ENCODE data around the gene CRIP3. TPM values are rescaled to one million over a fixed set of nuclear protein-coding genes. Genes with fewer than 3 reads are reported as not detected.

Gene CRIP3
- total and polyA plus RNA-seq, 2 of the 13 experiments (the other 11 are each of a cell fraction or from before 2014, with no cell fraction given) = 6.3 to 9.3 TPM

DNA sequence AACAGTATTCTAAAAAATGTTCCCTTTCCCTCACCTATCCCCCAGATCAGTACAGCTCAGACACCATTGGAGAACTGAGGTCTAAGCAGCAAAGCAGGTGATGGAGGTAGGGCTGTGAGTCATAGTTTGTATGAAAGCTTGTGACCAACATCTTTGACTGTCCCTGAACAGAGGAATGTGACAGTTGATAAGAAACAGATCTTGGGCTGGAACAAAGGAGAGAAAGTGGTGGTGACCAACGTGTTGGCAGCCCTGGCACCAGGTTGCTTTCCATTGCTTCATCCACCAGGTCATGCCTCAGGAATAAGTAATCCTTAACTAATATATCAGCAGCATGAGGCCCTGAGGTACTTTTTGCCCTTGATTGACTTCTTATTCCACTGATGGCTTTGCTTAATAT is 19.9 kb upstream of the CRIP3 start (continued):
- TF ChIP-seq, protein P1, sequence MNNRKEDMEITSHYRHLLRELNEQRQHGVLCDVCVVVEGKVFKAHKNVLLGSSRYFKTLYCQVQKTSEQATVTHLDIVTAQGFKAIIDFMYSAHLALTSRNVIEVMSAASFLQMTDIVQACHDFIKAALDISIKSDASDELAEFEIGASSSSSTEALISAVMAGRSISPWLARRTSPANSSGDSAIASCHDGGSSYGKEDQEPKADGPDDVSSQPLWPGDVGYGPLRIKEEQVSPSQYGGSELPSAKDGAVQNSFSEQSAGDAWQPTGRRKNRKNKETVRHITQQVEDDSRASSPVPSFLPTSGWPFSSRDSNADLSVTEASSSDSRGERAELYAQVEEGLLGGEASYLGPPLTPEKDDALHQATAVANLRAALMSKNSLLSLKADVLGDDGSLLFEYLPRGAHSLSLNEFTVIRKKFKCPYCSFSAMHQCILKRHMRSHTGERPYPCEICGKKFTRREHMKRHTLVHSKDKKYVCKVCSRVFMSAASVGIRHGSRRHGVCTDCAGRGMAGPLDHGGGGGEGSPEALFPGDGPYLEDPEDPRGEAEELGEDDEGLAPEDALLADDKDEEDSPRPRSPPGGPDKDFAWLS (CRISPR knock-in tag; IDR thresholded peaks at IDR 0.05; ENCODE audit: borderline replicate concordance) = no peak
- TF ChIP-seq, protein P2, sequence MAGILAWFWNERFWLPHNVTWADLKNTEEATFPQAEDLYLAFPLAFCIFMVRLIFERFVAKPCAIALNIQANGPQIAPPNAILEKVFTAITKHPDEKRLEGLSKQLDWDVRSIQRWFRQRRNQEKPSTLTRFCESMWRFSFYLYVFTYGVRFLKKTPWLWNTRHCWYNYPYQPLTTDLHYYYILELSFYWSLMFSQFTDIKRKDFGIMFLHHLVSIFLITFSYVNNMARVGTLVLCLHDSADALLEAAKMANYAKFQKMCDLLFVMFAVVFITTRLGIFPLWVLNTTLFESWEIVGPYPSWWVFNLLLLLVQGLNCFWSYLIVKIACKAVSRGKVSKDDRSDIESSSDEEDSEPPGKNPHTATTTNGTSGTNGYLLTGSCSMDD (CRISPR knock-in tag; IDR thresholded peaks at IDR 0.05) = no peak
- TF ChIP-seq JUND (CRISPR knock-in tag; IDR thresholded peaks at IDR 0.05) (0 out of 2 replicates have a peak, but pooled peaks have one; percentile 19), POLR2G (IDR thresholded peaks at IDR 0.05; ENCODE audit: low read depth, low read length) (no peak), BORCS8-MEF2B (CRISPR knock-in tag; IDR thresholded peaks at IDR 0.05) (0 out of 2 replicates have a peak, but pooled peaks have one; percentile 70), ZMAT3 (CRISPR knock-in tag; conservative IDR thresholded peaks at IDR 0.05) (no peak), FOXA3 (CRISPR knock-in tag; IDR thresholded peaks at IDR 0.05) (no peak), PRPF4 (IDR thresholded peaks at IDR 0.05; ENCODE audit: low read depth, low read length, poor library complexity, severe bottlenecking) (no peak), SMARCE1 (IDR thresholded peaks at IDR 0.05; ENCODE audit: borderline replicate concordance) (no peak), ZNF282 (IDR thresholded peaks at IDR 0.05; ENCODE audit: partially characterized antibody) (no peak), SMAD1 (CRISPR knock-in tag; IDR thresholded peaks at IDR 0.05; ENCODE audit: borderline replicate concordance, low read depth) (no peak), ZNF3 (CRISPR knock-in tag; IDR thresholded peaks at IDR 0.05) (no peak), SOX5 (CRISPR knock-in tag; IDR thresholded peaks at IDR 0.05; ENCODE audit: borderline replicate concordance) (peak; percentile 14; the same call in 1 of the 2 replicates), JUNB (CRISPR knock-in tag; IDR thresholded peaks at IDR 0.05; ENCODE audit: borderline replicate concordance) (no peak)
- TF ChIP-seq, protein P3, sequence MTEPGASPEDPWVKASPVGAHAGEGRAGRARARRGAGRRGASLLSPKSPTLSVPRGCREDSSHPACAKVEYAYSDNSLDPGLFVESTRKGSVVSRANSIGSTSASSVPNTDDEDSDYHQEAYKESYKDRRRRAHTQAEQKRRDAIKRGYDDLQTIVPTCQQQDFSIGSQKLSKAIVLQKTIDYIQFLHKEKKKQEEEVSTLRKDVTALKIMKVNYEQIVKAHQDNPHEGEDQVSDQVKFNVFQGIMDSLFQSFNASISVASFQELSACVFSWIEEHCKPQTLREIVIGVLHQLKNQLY (CRISPR knock-in tag; IDR thresholded peaks at IDR 0.05) = no peak
- TF ChIP-seq, protein P4, sequence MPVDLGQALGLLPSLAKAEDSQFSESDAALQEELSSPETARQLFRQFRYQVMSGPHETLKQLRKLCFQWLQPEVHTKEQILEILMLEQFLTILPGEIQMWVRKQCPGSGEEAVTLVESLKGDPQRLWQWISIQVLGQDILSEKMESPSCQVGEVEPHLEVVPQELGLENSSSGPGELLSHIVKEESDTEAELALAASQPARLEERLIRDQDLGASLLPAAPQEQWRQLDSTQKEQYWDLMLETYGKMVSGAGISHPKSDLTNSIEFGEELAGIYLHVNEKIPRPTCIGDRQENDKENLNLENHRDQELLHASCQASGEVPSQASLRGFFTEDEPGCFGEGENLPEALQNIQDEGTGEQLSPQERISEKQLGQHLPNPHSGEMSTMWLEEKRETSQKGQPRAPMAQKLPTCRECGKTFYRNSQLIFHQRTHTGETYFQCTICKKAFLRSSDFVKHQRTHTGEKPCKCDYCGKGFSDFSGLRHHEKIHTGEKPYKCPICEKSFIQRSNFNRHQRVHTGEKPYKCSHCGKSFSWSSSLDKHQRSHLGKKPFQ (CRISPR knock-in tag; IDR thresholded peaks at IDR 0.05; ENCODE audit: insufficient replicate concordance) = no peak
- TF ChIP-seq, protein P5, sequence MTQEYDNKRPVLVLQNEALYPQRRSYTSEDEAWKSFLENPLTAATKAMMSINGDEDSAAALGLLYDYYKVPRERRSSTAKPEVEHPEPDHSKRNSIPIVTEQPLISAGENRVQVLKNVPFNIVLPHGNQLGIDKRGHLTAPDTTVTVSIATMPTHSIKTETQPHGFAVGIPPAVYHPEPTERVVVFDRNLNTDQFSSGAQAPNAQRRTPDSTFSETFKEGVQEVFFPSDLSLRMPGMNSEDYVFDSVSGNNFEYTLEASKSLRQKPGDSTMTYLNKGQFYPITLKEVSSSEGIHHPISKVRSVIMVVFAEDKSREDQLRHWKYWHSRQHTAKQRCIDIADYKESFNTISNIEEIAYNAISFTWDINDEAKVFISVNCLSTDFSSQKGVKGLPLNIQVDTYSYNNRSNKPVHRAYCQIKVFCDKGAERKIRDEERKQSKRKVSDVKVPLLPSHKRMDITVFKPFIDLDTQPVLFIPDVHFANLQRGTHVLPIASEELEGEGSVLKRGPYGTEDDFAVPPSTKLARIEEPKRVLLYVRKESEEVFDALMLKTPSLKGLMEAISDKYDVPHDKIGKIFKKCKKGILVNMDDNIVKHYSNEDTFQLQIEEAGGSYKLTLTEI (CRISPR knock-in tag; conservative IDR thresholded peaks at IDR 0.05) = no peak
- TF ChIP-seq, protein P6, sequence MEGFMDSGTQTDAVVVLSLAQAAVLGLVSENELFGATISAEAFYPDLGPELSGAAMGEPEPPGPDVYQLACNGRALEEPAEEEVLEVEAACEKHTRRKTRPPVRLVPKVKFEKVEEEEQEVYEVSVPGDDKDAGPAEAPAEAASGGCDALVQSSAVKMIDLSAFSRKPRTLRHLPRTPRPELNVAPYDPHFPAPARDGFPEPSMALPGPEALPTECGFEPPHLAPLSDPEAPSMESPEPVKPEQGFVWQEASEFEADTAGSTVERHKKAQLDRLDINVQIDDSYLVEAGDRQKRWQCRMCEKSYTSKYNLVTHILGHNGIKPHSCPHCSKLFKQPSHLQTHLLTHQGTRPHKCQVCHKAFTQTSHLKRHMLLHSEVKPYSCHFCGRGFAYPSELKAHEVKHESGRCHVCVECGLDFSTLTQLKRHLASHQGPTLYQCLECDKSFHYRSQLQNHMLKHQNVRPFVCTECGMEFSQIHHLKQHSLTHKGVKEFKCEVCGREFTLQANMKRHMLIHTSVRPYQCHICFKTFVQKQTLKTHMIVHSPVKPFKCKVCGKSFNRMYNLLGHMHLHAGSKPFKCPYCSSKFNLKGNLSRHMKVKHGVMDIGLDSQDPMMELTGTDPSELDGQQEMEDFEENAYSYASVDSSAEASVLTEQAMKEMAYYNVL (CRISPR knock-in tag; IDR thresholded peaks at IDR 0.05; ENCODE audit: borderline replicate concordance) = no peak; the same call in 1 of the 2 replicates
- TF ChIP-seq, protein P7, sequence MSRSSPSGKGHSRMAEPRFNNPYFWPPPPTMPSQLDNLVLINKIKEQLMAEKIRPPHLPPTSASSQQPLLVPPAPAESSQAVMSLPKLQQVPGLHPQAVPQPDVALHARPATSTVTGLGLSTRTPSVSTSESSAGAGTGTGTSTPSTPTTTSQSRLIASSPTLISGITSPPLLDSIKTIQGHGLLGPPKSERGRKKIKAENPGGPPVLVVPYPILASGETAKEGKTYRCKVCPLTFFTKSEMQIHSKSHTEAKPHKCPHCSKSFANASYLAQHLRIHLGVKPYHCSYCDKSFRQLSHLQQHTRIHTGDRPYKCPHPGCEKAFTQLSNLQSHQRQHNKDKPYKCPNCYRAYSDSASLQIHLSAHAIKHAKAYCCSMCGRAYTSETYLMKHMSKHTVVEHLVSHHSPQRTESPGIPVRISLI (CRISPR knock-in tag; IDR thresholded peaks at IDR 0.05; ENCODE audit: borderline replicate concordance) = no peak
